Fibroblast of gingiva (primary cell): Measurements from ENCODE around the gene WDTC1.
"Not testable (repeated sequence)": the region's sequence is repeated elsewhere in the genome, so short reads cannot be mapped to it uniquely, and the experiment has no call there.

Experiments
- DNase-seq: peaks from one replicate; pipeline ENCODE4 v3.0.0-alpha.2; 2011; ENCODE audit warnings: low read depth

The WDTC1 gene

DNA sequence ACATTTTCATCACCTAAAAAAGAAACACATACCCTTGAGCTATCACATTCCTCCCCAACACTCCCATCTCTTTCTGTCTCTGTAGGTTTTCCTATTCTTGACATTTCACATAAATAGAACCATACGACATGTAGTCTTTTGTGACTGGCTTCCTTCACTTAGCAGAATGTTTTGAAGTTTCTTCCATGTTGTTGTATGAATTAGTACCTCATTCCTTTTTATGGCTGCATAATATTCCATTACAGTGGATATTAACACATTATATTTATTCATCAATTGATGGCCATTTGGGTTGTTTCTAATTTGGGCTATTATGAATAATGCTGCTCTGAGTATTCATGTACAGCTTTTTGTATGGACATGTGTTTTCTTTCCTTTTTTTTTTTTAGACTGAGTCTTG, 11.8 kb downstream of the WDTC1 start:
- no peak for DNase-seq

DNA sequence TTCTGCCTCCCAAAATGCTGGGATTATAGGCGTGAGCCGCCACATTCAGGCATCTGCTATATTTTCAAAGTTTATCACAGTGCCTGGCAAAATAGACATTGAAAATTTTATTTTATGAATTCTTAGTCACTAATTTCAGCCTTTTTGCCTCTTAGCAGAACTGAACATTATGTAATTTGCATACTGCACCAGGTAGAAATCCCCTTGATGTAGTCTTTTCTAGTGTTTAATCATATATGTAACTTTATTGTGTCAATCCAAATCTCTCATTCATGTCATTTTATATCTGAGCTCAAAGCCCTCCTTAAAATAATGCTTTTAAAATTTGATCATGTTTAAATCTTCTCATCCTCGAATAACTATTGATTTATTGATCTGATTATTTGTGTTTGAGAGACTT, 19.2 kb downstream of the WDTC1 start:
- DNase-seq = no peak

DNA sequence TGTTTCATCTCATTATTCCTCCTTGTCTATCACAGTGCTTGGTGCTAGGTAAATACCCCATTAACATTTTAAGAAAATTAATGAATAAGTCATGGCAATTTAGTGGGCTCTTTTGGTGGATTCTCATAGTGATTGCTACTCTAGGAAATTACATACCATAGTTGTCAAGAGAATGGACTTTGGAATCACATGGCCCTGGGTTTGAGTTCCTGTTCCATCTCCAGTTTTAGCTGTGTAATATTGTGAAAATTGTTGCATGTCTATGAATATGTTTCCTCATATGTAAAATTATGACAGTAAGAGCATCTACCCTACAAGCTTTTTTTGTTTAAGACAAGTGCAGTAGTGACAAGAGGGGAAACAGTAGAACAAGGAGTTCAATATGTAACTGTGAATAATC, 20.7 kb downstream of the WDTC1 start:
- no peak for DNase-seq

DNA sequence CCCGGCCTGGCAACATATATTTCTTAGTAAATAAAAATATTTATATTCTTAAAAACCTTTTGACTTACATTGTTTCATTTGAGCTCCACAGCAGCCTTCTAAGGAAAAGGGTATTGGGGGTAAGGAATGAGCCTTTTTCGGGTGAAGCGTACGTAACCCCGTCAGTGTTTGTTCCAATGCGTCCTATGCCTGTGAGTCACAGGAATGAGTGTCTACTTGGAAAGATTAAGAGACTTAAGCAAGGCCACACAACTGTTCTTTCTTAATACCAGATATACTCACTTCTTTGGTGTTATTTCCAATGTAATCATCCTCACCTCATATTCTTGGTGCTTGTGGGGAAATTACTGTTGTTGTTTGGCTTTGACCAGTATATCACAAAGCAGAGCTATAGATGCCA, 22.7 kb downstream of the WDTC1 start:
- DNase-seq = no peak

DNA sequence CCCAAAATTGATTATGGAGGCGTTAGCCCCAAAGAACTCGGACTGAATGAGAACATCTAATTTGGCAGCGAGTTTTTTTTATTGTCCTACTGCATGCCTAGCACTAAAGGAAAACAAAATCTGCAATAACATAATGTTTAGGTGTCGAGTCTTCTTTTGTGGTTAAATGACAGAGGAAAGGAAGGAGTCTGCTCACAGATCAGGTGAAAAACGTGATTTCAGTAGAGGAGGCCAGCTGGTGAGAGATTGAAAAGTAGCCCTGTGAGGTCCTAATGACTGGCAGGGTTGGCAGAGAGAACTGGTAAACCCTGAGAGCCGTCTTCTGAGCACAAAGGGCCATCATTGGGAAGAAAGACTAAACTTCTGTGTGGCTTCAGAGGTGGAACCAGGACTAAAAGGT, 24.2 kb downstream of the WDTC1 start:
- no peak for DNase-seq

DNA sequence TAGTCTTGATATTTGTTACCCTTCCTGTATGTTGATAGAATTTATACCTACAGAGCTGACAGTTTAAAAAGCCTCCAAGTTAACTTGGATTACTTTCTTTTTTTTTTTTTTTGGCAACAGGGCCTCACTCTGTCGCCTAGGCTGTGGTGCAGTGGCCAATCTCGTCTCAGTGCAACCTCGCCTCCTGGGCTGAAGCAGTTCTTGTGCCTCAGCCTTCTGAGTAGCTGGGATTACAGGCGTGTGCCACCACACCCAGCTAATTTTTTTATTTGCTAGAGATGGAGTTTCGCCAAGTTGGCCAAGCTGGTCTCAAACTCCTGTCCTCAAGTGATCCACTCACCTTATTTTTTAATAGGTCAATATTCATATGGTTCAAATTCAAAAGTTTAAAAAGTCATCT, 32.7 kb downstream of the WDTC1 start:
- DNase-seq = no peak

DNA sequence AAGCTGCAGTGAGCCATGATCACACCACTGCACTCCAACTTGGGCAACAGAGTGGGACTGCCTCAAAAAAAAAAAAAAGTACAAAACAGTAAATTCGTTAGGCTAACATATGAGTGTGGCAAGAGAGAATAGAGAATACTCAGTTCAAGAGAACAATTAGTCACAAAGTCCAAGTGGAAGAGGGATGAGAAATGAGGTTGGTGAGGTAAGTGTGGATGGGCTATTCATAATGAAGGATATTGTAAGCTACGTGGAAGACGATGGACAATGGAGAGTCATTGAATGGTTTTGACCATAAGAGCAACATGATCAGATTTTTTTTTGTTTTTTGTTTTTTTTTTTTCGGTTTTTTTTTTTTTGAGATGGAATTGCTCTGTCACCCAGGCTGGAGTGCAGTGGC, 34.8 kb downstream of the WDTC1 start:
- DNase-seq = no peak

DNA sequence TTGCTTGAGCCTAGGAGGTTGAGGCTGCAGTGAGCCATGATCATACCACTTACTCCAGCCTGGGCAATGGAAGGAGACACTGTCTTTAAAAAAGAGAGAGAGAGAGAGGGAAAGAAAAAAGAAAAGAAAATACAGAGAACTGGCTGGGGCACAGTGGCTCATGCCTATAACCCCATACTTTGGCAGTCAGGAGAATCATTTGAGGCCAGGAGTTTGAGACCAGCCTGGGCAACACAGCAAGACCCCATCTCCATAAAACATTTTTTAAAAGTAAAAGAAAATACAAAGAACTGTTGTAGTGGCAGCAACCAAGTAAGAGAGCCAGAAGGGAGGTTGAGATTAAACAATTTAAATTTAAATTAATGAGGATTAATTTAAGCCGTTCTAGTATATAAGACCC, 39.8 kb downstream of the WDTC1 start:
- no peak for DNase-seq

DNA sequence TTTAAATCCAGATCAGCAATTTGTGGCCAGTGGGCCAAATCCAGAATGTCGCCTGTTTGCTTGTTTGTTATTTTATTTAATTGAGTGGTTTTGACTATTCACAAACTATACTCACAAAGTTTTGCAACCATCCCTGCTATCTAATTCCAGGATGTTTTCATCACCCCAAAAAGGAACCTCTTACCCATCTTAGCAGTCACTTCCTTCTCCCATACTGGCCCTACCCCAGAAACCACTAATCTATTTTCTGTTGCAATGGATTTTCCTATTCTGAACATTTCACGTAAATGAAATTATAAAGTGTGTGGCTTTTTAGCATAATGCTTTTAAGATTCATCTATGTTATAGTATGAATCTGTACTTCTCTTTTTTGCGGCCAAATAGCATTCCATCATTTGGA, 41.3 kb downstream of the WDTC1 start:
- DNase-seq = peak; percentile 16

DNA sequence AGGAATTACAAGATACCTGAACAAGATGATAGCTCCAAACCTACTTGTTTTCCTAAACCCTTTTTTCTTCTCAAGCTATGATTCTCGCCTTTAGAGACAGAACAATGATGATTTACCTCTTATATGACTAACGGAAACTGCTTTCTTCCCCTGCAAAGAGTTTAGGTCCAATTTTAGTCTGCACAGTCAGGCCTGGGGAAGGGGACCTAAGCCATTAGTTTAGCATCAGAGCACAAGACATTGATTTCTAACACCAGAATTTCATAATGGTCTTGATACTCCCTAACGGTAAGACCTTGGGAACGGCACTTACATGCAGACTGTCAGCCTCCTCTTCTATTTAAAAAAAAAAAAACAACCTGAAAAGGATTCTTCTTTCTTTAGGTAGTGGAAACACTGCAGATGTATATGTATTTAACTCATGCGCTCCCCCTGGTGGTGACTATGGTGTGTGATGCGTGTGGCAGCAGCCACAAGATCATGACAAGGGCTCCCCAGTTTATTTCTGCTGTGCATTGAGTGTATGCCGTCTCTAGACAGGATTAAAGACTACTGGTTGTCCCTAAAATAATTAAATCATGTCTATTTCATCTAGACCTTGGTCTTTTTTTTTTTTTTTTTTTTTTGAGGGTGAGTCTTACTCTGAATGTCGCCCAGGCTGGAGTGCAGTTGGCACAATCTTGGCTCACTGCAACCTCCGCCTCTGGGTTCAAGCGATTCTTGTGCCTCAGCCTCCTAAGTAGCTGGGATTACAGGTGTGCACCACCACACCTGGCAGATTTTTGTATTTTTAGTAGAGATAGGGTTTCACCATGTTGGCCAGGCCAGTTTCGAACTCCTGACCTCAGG, 50.2 kb downstream of the WDTC1 start:
- DNase-seq = peak; percentile 52

DNA sequence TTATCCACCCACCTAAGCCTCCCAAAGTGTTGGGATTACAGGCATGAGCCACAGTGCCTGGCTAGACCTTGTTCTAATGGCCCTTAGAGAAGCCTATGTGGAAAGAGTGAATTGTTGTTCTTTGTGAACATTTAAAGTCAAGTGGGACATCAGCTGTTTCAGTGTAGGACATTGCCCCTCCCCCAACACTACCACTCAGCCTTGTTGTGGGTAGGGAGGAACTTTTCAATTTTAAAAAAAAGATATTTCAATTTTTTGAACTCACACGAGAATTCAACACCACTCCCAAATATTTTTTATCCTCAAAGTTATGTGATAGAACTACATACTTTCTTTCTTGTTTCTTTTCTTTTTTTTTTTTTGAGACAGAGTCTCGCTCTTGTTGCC, 50.8 kb downstream of the WDTC1 start:
- DNase-seq = no peak

DNA sequence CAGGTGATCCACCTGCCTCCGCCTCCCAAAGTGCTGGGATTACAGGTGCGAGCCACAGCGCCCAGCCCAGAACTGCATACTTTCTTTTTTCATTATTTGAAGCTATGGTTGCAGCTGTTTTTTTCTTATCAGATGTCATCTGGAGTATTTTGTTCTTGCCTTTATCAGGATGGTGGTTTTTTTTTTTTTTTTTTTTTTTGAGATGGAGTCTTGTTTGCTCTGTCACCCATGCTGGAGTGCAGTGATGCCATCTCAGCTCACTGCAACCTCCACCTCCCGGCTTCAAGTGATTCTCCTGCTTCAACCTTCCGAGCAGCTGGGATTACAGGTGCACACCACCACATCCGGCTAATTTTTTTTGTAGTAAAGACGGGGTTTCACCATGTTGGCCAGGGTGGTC, 51.4 kb downstream of the WDTC1 start:
- not testable (repeated sequence) for DNase-seq

DNA sequence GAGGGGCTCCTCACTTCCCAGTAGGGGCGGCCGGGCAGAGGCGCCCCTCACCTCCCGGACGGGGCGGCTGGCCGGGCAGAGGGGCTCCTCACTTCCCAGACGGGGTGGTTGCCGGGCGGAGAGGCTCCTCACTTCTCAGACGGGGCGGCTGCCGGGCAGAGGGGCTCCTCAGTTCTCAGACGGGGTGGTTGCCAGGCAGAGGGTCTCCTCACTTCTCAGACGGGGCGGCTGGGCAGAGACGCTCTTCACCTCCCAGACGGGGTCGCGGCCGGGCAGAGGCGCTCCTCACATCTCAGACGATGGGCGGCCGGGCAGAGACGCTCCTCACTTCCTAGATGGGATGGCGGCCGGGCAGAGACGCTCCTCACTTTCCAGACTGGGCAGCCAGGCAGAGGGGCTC, 54.7 kb downstream of the WDTC1 start:
- DNase-seq = not testable (repeated sequence)

DNA sequence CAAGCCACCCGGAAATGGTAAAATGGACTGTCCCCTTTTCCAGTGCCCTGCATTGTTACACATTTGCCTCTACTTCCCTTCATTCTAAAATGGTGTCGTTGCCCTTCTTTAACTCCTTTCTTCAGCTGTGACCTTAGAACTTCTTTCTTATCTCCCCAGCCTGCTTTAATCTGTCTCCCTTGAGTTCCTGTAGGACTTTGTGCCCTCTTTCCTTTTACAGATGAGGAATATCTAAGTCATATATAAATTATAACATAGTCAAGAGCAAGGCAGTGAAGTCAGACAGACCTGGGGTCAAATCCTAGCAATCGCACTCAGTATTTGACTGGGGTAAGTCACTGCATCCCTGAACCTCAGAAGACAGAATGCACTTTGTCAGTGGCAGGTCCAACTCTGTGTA, 56.1 kb downstream of the WDTC1 start:
- no peak for DNase-seq

DNA sequence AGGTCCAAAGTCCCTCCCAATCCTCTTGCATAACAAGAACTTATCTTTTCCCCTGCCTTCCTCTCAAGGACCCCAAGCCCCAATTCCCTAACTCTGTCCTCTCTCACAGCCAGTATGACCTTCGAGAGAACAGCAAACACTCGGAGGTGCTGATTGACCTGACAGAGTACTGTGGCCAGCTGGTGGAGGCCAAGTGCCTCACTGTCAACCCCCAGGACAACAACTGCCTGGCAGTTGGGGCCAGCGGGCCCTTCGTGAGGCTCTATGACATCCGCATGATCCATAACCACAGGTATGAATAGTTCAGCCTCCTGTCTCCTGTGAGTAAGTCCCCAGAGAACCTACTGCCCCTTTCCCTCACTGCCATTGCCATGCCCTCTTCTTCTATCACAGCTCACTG, 57.7 kb downstream of the WDTC1 start:
- DNase-seq = no peak

DNA sequence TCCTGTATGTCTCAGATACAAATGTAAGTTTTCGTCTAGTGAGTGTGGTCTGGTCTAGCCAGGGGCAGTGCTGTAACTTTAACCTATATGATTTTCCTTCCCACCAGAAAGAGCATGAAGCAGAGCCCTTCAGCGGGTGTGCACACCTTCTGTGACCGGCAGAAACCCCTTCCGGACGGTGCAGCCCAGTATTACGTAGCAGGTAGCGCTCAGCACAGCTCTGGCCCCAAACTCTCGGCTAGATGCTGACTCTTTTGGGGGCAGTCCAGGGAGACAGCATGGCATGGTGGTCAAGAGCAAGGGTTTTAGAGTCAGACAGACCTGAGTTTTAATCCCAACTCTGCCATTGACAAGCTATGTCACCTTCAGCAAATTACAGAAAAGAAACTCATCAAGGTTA, 59.5 kb downstream of the WDTC1 start:
- no peak for DNase-seq

DNA sequence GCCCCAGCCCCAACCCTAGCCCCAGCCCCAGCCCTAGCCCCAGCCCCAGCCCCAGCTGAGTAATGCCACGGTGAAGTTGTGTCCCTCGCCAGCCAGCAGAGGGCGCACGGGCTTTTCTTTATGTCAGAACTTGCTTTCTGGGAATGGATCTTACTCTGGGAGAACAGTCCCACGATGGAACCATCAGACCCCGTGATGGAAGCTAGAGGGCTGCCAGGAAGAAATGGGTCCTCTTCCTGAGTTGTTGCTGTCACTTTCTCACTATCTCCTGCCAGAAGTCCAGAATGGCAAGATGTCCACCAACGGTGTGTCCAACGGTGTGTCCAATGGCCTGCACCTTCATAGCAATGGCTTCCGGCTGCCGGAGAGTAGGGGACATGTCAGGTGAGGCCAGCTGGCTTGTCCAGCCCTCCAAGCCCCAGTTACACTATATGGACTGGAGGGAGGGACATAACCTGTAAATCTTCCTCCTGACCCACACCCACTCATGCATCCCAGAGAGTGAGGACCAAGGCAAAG, 62.4 kb downstream of the WDTC1 start:
- peak; percentile 30 for DNase-seq

DNA sequence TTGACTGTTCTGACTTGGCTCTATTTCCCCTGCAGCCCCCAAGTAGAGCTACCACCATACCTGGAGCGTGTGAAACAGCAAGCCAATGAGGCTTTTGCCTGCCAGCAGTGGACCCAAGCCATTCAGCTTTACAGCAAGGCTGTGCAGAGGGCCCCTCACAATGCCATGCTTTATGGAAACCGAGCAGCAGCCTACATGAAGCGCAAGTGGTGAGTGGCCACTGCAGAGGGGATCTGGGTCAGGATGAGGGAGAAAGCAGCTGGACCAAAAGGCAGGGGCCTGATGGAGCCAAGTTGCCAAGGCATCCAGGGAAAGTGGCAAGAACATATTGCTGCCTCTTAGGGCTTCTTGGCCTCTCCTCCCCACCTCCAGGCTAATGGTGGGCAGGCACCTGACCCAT, 63.5 kb downstream of the WDTC1 start:
- DNase-seq = no peak

DNA sequence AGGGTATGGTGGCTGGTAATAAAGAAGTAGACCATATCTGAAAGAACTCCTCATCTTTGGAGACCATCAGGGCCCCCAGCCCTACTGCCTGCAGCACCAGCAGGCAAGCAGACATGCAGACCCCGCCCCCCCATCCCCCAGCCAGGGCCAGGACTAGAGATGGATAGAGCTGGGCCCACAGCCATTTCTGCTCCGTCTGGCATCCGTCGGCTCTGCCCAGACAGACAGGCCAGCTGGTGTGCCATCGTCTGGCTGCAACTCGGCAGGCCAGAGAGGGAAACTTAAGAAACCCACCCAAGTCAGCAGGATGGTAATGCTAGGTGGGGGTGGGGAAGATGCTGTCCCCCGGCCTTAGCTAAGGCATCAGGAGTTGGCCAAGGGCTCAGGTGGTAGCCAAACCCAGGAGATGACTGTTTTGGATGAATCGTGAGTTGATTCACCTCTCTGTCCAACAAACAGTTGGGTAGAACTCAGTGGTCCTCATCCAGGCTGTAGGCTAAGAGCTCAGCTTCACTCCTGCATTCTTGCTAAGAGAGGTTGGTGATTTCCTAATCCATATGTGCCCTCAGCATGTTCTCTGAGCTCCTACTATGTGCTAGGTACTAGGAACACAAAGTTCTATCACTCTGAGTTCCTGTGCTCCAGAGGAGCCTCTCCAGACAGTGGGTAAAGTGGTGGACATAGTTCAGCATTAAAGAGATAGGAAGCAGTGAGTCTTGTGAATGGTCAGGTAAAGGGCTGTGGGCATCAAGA, 64.4 kb downstream of the WDTC1 start:
- DNase-seq = no peak

DNA sequence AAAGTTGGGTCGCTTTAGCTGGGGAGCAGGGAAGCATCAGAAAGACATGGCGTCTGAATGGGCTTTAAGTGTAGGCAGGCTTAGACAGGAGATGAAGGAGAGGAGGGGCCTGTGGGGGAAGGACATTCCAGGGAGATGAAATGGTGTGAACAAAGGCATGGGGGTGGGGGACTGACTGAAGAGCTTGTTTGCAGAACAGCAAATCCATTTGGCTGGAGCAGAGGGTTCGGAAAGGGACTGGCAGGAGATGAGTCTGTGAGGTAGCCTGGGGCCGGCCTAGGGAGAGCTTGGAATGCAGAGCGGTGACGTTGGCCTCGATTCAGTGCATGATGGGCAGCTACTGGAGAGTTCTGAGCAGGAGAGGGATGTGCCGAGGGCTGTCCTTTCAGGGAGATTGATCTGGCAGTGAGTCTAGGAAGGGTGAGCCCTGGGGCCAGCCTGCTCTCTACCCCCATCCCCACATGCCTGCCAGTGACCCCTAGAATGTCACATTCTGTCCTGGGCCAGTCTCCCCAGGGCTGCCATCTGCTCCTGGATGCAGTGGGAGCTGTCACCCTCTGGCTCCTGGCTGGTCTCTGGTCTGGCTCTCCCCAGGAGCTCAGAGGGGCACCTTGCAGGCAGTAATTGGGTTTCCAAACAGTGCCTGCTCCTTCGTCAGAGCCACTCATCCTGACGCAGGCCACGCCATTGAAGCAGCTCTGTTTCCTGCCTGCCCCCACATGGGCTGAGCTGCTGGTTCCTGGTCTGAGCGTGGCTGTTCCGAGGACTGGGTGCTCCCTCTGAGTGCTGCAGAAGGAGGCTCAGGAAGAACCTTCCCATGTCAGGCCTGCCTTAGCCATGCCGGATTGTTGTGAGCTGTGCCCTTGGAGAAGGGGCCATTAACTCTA, 65.2 kb downstream of the WDTC1 start:
- peak; percentile 96 for DNase-seq

DNA sequence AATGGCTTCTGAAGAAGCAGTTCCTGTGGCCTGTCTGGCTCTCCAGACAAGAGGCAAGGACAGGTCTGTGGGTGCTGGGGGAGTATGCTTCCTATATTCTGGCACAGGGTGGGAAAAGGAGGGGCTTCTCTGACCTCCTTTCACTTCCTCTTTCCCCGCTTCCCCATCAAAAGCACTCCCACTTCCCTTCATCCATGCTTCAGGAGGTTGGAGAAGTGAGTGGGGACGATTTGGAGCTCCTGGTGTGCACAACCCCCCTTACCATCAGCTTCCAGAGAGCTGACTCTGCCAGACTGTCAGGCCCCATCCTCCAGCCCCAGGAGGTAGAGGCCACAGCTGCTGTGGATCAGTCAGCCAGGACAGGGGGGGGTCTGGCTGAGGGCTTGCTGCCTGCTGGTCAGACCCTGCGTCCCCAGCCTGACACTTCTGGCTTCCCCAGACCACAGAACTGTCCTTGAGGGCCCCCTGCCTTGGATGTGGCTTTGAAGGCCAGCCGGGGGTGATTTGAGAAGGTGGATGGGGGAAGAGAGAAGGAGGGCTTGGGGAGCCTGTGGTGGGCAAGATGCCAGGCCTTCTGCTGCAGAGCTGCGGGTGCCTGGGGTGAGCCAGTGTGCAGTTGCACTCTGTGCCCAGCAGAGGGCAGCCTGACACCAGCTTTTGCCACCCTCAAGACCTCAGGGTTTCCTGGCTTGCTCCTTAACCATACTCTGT, 66.1 kb downstream of the WDTC1 start:
- peak; percentile 83 for DNase-seq

DNA sequence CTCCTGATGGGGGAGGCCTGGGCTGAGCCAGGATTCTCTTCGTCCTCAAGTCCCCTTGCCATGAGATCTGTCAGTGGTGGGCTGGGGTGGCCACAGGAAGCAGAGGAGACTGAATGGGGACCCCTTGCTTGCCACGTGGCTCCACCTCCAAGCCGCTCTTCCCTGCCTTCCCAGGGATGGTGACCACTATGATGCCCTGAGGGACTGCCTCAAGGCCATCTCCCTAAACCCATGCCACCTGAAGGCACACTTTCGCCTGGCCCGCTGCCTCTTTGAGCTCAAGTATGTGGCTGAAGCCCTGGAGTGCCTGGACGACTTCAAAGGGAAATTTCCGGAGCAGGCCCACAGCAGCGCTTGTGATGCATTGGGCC, 66.6 kb downstream of the WDTC1 start:
- no peak for DNase-seq
